GM11168 (cell line): Measurements from ENCODE around the gene MECR.
"Not testable (repeated sequence)": the region's sequence is repeated elsewhere in the genome, so short reads cannot be mapped to it uniquely, and the experiment has no call there.

Experiments
- in situ Hi-C: fragments of 300-500 bp; cut with MboI; formaldehyde crosslinking; loops from one replicate; pipeline ENCODE4 v1.12.0; 2022; ENCODE audit warnings: low sequenced_read_pairs; ENCODE audit not compliant: unreplicated experiment

The MECR gene

DNA sequence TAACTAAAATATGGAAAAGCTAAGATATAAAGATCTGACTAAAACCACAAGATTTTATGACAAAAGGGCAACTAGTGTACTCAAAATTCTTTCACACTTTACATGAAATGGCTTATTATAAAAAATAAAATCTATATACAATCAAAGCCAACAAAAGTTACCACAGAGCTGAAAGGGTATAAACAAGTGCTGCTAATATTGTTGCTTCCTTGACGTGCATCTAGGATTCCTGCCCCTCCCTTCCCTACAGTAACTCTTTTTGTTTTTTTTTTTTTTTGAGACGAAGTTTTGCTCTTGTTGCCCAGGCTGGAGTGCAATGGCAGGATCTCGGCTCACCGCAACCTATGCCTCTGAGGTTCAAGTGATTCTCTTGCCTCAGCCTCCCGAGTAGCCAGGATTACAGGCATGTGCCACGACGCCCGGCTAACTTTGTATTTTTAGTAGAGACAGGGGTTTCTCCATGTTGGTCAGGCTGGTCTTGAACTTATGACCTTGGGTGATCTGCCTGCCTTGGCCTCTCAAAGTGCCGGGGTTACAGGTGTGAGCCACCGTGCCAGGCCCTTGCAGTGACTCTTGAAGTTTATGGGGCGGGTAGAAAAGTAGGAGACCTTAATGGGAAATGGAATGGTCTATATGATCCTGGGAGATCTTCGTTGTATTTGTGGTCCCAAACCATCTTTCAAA, 53.6 kb downstream of the MECR start:
- in situ Hi-C loops = no loop called here

DNA sequence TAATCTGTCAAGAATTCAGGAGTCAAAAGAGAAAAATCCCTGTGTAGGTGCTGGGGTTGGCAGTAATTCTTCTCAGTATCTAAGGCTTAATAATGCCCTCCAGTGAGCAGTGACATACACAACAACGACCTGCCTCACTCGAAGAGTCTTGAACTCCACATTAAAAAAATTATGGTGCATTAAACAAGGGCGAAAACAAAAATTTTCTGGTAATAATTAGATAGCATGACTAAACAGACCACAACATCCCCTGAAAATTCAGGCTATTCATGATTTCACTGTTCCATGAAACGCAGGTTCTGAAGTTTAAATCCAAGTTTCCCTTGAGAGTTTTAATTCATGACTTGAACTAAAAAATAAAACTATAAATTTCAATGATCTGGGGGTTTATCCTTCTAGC, 54.2 kb downstream of the MECR start:
- in situ Hi-C loops = no loop called here

DNA sequence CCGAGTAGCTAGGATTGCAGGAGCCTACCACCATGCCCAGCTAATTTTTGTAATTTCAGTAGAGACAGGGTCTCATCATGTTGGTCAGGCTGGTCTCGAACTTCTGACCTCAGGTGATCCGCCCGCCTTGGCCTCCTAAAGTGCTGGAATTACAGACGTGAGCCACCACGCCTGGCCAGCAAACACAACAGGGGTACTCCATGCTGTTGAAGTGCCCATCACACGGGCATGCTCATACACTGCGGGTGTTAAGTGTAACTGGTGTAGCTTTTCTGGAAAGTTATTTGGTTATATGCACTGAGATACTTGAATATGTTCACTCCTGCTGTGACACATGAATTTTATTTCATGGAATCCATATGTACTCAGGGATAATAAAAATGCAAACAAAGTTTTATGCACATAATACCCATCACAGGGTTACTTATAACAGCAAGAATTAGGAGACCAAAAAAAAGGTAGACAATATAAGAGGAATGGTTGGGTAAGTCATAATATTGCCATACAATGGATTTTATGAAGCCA, 58.3 kb downstream of the MECR start:
- in situ Hi-C loops = no loop called here

DNA sequence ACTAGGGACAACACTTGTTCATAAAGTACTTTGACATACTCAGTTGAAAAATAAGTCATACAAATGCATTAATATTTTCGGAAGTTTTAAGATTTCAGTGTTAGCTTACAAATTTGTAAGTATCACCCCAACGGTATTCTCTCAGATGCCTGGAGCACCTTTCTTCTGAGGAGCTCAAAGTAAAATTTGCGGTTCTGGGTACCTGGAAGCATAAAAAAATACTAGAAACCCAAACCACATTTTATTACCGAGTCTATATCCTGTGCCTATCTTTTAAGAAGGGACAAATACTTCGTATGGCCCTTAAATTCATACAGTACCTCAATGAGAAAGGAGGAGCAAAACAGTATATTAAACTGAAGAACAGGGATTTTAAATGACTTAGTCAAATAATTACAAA, 59.2 kb downstream of the MECR start:
- in situ Hi-C loops = no loop called here

DNA sequence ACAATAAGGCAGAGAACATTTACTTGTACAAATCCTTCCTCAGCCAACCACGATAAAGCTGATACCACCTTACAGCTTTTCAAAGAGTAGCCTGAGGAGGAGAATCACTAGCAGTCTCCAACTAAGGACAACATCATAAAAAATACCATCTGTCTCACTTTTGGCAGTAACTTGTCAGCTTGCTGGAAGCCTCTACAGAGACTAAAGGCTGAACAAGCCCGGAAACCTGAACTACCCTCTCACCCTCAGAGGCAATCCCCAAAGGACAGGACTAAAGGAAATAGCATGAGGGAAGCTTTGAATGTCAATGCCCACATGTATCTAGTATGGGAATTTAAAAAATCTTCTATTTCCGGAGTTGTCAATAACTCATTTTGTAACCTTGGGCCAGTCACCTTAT, 59.6 kb downstream of the MECR start:
- in situ Hi-C loops = no loop called here

DNA sequence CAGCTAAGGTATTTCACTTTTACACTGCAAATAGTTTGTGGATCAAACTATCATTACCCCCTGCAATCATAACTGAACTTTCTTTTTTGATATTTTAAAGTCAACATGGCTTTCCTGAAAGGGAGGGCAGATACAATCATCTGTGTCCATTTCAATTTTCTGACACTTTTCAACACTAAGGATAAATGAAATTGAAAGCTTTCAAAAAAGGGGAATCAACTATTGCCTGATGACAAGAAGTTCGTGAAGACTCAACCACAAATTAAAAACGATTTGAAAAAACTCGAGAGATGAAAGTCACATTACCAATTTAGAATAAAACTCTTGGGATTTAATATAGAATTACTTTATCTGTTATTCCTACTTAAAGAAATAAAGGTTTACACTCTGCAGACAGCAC, 60.8 kb downstream of the MECR start:
- in situ Hi-C loops = no loop called here

DNA sequence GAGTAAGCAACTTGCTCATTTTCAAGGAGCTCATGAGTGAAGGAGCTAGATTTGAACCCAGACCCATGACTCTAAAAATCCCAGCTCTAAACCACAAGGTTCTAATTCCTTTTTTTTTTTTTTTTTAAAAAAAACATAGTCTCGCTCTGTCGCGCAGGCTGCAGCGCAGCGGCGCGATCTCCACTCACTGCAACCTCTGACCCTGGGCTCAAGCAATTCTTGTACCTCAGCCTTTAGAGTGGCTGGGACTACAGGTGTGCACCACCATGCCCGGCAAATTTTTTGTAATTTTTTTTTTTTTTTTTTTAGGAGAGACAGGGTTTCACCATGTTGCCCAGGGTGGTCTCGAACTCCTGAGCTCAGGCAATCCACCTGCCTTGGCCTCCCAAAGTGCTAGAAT, 62.8 kb downstream of the MECR start:
- in situ Hi-C loops = no loop called here

DNA sequence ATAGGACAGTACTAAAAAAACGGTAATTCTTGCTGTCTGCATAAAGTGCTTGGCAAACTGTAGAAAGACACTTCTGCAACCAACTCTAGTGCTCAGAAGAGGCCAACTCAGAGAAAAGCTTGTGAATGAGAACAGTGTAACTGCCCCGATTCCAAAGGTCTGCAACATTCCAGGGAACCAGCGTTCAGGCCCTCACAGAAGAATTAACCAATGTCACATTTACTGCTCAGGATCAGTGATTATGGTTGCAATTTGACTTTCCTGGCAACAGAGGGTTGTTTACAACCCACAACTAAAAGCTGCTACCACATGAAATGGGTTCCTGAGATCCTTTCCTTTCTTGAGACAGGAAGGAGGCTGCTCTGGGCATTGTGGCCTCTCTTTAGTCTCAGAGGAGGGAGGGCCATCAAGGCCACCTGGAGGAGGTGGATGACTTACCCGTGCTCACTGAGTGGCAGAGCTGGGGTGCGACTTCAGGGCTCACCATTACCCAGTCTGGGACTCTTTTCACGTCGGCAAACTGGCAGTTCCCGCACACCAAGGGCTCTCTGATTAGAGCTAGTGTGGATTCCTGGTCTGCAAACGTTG, 64.3 kb downstream of the MECR start:
- in situ Hi-C loops = no loop called here

DNA sequence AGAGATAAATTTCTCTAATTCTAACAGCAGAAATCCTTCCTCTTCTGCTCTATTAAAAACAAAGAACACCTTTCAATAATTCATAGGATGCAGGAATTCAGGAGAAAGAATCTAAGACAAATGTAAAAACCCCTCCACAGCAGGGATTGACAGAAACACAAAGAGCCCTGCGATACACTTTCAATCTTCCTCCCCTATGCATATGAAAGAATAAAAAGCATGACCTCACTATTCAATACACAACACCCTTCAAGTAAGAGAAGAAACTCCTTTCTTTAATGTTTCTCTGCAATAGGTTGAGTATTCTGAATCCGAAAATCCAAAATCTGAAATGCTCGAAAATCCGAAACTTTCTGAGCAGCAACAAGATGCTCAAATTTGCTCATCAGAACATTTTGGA, 66.1 kb downstream of the MECR start:
- in situ Hi-C loops = no loop called here

DNA sequence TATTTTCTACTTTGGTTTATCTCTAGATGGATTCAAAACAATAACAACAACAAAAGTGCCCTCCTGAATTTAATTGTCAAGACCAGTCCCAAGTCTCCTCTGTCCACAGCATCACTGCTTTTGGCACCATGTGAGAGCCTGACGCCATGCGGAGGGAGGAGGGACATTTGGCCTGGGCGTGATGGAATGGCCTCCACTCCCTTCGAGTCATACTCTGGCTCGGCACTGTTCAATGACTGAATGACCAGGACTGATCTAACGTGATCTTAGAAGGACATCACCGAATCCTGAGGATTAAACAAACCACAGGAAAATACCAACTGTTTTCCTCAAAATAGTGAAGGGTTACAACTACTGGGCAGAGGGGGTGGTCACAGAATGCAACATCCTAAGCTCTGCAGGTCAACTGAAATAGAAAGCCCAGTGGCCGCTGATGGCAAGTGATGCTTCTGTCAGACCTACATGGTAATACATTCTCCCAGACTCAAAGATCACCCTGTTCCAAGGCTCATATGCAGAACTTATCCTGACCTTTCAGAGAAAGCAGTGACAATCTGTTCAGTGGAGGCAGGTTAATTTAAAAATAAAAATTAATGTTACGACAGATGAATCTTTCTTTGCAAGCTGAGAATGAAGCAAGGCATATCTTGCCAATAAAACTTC, 68.1 kb downstream of the MECR start:
- in situ Hi-C loops = no loop called here

DNA sequence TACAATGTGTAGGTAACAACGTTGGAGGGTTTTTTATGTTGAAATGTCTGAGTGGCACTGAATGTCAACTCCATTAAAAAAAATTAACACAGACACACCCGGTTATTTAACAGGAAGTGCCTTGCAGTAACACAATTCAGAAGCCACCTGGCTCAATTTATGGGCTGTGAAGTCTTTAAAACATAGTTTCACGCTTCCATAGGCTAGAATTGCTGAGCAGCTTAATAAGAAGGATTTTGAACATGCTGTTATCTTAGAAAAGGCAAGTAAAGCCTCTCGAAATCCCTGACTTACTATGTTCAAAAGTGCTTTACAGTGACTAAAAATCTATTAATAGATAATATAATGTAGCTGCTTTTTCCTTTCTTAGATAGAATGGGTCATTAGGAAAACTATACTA, 68.7 kb downstream of the MECR start:
- in situ Hi-C loops = no loop called here

DNA sequence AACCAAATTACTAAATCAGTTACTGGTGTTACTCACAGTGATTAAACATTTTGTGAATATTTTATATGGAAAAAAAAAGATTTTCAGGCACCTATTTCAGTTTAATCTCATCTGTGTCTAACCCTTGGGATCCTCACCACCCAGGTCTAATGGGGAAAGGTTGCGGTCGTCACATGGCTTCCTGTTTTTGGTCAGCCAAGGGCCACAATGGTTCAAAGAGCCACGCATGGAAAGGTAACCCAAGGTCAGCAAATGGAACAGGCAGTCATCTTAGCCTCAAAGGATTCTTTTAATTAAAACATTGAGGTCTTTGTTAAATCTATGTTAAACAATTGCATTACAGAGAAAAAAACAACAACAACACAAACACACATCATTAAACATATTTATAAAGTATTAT, 71.0 kb downstream of the MECR start:
- in situ Hi-C loops = no loop called here

DNA sequence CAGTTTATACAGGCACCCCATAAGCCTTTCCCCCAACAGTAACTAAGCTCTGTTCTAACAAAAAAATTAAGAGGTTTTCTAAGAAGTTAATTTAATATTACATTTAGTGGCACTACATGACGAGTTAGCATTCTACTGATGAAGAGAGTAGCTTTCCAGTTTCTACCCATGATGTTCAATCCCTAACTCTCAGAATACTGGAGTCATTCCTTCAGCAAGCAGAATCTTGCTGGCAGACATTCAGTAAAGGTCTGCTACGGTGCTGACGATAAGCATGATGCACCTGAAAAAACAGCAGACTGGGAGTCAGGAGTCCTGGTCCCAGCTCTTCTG, 73.5 kb downstream of the MECR start:
- in situ Hi-C loops = no loop called here

DNA sequence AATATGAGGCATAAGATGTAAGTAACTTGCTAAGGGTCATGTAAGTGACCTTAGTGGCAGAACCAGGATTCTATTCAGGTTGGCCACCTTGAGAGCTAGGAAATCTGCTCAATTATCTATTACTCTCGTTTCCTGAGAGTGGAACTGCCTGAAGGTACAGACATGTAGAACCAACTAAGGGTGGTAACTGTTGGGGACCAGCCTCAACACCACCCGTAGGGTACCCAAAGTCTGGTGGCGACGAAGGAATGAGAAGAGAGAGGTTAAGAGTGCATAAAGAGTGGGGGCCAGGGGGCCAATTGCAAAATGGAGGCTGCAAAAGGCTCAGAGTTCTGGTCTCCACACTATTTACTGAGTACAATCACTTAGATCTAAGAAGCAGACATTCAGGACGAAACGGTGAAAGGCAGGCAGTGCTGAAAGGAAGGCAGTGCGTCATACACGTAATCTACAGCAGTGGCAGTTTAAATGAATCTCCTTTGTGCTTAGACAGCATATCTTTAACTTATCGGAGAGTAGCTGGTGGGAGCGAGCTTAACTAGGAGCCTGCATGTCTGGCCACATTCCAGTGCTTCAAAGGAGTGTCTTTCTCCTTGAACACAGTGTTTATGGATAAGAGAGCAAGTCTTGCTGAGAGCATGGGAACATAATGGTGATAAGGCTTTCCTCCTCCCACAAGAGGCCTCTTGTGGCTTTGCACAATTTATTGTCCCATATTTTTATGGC, 74.0 kb downstream of the MECR start:
- in situ Hi-C loops = no loop called here

DNA sequence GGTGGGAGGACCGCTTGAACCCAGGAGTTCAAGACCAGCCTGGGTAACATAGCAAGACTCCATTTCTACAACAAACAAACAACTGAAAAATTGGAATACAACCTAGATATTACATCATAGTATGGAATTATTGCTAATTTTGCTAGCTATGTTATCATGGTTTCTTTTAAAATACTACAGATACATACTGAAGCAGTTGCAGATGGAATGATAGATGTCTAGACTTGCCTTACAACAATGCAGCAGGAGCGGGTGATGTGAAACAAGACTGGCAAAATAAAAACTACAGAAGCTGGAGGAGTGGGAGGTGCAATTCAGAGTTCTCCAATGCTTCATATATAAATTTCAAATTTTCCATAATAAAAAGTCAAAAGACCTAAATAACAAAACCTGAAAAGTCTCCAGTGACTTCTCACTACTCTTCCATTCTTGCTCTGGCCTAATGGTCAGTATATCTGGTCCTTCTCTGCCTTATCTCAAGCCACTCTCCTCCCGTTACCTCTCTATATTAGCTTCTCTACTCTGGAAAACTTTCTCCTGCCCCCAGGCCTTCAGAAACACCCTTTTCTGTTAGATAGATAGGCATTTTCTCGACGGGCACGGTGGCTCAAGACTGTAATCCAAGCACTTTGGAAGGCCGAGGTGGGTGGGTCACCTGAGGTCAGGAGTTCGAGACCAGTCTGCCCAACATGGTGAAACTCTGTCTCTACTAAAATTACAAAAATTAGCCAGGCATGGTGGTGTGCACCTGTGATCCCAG, 78.5 kb downstream of the MECR start:
- in situ Hi-C loops = no loop called here

DNA sequence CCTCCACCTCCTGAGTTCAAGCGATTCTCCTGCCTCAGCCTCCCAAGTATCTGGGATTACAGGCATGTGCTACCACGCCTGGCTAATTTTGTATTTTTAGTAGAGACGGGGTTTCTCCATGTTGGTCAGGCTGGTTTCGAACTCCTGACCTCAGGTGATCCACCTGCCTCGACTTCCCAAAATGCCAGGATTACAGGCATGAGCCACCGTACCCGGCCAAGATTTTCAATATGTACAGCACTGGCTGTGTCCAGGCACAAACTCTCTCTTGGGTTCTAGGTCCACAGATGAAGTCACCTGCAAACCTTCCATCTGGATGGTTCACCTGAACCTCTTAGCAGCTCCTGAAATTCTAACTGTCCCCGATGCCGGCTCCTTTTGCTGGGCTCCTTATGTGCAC, 80.4 kb downstream of the MECR start:
- in situ Hi-C loops = not testable (repeated sequence)

DNA sequence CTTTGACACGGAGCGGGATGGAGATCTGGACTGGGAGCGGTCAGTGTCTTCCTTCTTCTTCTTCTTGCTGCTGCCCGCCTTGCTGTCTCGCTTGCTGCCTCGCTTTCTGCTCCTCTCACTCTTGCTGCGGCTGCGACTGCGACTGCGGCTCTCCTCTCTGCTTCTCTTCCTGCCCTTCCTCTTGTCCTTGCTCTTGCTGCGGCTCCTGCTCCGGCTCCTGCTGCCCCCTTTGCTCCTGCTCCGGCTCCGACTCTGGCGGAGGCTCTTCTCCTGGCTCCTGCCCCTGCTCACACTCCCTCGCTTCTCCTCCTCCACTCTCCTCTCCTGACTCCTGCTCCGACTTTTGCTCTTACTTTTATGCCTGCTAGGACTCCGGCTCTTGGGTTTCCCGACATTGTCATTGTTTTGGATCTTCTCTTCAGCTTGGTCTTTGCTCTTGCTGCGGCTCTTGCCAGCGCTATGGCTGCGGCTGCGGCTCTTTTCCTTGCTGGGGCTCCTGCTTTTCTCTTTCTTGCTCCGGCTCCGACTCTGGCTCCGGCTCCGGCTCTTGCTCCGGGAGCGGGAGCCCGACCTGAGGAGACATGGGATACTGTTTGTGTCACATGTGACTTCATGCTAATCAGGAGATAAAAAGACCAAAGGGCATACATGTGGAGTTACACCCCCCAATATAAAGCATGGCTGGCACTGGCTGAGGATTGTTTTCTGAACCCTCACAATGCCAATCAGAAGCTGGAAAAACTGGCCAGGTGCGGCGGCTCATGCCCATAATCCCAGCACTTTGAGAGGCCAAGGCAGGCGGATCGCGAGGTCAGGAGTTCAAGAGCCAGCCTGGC, 81.9 kb downstream of the MECR start:
- in situ Hi-C loops = no loop called here

DNA sequence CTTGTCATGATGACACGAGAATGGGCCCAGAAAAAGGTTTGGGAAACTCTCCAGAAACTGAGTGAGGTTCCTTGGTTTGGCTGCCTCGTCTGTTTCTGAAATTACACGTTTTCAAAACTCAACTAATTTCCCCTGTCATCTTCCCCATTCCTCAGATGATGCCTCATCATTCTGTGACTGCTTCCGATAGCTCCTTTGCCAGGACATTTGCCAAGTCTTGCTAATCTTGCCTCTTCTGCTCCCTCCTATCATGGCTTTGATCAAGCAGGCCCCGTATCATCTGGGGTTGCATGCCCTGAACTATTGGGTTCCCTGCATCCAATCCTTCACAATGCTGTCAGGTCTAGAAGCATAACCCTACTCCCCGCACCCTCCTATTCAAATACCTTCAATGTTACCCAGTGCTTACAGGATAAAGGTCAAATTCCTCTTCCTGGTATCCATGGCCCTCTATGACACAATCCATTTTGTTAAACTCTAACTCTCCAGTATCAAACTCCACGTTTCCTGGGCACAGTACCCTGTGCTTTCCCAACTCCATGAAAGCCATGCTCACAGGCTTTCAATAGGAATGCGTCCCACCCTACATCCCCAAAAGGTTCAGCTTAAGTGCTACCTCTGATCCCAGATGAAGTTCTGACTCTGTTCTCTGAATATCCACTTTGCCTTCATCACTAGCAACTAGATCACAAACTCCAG, 84.8 kb downstream of the MECR start:
- in situ Hi-C loops = no loop called here

DNA sequence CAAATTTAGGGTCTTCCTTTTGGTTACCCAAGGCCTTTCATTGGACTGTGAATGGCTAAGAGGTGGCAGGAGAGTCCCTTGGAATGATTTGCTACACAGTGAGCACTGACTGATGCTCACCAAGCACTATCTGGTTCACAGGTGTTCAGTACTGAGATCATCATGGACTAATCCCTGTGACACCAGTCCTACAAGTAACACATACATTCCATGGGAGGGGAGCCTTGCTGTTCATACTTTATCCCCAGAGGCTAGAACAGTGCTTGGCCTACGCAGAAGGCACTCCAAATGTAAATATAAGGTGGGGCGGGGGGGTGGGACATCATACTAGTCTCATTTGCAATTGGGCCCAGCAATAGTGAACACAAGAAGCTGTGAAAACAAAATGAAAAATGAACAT, 86.6 kb downstream of the MECR start:
- in situ Hi-C loops = no loop called here
